Nephron (organoid): ENCODE measurements around the gene A2M.

Source experiments
- H3K27ac Mint-ChIP-seq, 3 experiments: 2 replicates each; pipeline ENCODE4 v1.8.0; 2020; ENCODE audit warnings: mixed read lengths in 3 of 3, mild to moderate bottlenecking in 2 of 3, moderate library complexity in 1 of 3
- H3K27me3 Mint-ChIP-seq: 2 replicates; pipeline ENCODE4 v1.8.0; 2021; ENCODE audit warnings: low read depth, mild to moderate bottlenecking, moderate library complexity, mixed read lengths
- H3K36me3 Mint-ChIP-seq: 2 replicates; pipeline ENCODE4 v1.8.0; 2020; ENCODE audit warnings: low read depth, mixed read lengths
- H3K4me1 Mint-ChIP-seq: 2 replicates; pipeline ENCODE4 v1.8.0; 2020; ENCODE audit warnings: mixed read lengths
- H3K4me3 Mint-ChIP-seq, 3 experiments: 2 replicates each; pipeline ENCODE4 v1.8.0; 2020; ENCODE audit warnings: mild to moderate bottlenecking in 3 of 3, mixed read lengths in 3 of 3, moderate library complexity in 2 of 3
- H3K9me3 Mint-ChIP-seq: 2 replicates; pipeline ENCODE4 v1.8.0; 2020; ENCODE audit warnings: mixed read lengths
- TF ChIP-seq, protein P1 (sequence below), 3 experiments: fragments of 200-600 bp; sonication (generic); IDR thresholded peaks; one replicate each; pipeline ENCODE4 v1.5.0; 2021; ENCODE audit warnings: antibody characterized with exemption in 3 of 3; ENCODE audit not compliant: unreplicated experiment in 3 of 3

A2M gene

DNA sequence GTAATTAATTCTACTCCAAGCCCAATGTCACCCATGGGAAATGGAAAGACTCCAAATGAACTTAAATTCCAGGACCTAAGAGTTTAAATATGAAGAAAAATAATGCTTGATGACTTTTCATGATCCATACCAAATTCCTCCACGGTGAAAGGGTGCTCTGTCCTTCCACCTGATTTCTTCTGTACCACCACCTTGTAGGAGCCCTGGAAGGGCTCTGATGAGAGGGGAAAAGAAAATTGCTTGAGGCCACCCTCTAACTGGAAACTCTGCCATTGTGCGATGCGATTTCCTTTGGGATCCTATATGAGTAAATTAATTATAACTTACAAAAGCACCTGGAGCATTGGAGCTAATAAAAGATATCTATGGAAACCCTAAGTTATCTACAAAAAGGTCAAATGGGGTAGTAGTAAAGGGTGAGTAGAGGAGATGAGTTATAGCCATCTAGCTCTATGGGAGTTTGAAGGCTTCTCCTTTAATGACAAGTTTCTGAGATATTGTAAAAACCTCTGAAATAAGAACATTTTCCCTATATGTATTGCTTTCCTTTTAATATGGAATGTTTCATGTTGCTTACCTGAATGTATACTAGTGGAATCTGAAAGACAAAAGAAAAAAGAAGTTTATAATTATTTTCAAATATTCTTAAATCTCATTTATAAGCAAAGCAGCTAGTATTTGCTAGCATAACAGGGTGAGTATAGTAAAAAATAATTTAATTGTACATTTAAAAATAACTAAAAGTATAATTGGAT, 5.8 kb downstream of the A2M start:
- no peaks in the 10 kb centered on the region for H3K27me3 Mint-ChIP-seq
- TF ChIP-seq, protein P1, sequence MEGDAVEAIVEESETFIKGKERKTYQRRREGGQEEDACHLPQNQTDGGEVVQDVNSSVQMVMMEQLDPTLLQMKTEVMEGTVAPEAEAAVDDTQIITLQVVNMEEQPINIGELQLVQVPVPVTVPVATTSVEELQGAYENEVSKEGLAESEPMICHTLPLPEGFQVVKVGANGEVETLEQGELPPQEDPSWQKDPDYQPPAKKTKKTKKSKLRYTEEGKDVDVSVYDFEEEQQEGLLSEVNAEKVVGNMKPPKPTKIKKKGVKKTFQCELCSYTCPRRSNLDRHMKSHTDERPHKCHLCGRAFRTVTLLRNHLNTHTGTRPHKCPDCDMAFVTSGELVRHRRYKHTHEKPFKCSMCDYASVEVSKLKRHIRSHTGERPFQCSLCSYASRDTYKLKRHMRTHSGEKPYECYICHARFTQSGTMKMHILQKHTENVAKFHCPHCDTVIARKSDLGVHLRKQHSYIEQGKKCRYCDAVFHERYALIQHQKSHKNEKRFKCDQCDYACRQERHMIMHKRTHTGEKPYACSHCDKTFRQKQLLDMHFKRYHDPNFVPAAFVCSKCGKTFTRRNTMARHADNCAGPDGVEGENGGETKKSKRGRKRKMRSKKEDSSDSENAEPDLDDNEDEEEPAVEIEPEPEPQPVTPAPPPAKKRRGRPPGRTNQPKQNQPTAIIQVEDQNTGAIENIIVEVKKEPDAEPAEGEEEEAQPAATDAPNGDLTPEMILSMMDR (IDR thresholded peaks at IDR 0.05; ENCODE audit: unreplicated experiment in 3 of 3), result no peak
- H3K4me1 Mint-ChIP-seq, result peaks cover under 1% of the 10 kb centered on the region
- no peak overlapping the region for H3K4me3 Mint-ChIP-seq
- H3K36me3 Mint-ChIP-seq, result no peaks in the 10 kb centered on the region
- H3K27ac Mint-ChIP-seq, result no peak overlapping the region
- H3K9me3 Mint-ChIP-seq, result no peaks in the 10 kb centered on the region

- H3K27ac Mint-ChIP-seq, result no peak overlapping the region
- H3K4me1 Mint-ChIP-seq, result no peaks in the 10 kb centered on the region
- no peaks in the 10 kb centered on the region for H3K9me3 Mint-ChIP-seq
- H3K27me3 Mint-ChIP-seq, result no peaks in the 10 kb centered on the region
- TF ChIP-seq, protein P1 (IDR thresholded peaks at IDR 0.05; ENCODE audit: unreplicated experiment in 3 of 3), result no peak
- no peaks in the 10 kb centered on the region for H3K36me3 Mint-ChIP-seq
- no peak overlapping the region for H3K4me3 Mint-ChIP-seq
Observed at GRCh38 chr12:9109213-9109522, 6.6 kb downstream of the A2M start.

- no peaks in the 10 kb centered on the region for H3K27me3 Mint-ChIP-seq
- H3K36me3 Mint-ChIP-seq, result no peaks in the 10 kb centered on the region
- H3K27ac Mint-ChIP-seq, result no peak overlapping the region
- no peaks in the 10 kb centered on the region for H3K9me3 Mint-ChIP-seq
- H3K4me3 Mint-ChIP-seq, result no peak overlapping the region
- TF ChIP-seq, protein P1 (IDR thresholded peaks at IDR 0.05; ENCODE audit: unreplicated experiment in 3 of 3), result no peak
- H3K4me1 Mint-ChIP-seq, result no peaks in the 10 kb centered on the region
Observed at GRCh38 chr12:9108504-9109212, 7.1 kb downstream of the A2M start.

- H3K27me3 Mint-ChIP-seq, result no peaks in the 10 kb centered on the region
- TF ChIP-seq, protein P1 (IDR thresholded peaks at IDR 0.05; ENCODE audit: unreplicated experiment in 3 of 3), result no peak
- no peaks in the 10 kb centered on the region for H3K4me1 Mint-ChIP-seq
- no peak overlapping the region for H3K27ac Mint-ChIP-seq
- H3K4me3 Mint-ChIP-seq, result no peak overlapping the region
- no peaks in the 10 kb centered on the region for H3K36me3 Mint-ChIP-seq
- no peaks in the 10 kb centered on the region for H3K9me3 Mint-ChIP-seq
Observed at GRCh38 chr12:9107542-9107873, 8.2 kb downstream of the A2M start.

GRCh38 chr12:9106610-9107541, 8.8 kb downstream of the A2M start:
- H3K9me3 Mint-ChIP-seq, result no peaks in the 10 kb centered on the region
- no peak overlapping the region for H3K27ac Mint-ChIP-seq
- no peaks in the 10 kb centered on the region for H3K36me3 Mint-ChIP-seq
- H3K4me1 Mint-ChIP-seq, result no peaks in the 10 kb centered on the region
- TF ChIP-seq, protein P1 (IDR thresholded peaks at IDR 0.05; ENCODE audit: unreplicated experiment in 3 of 3), result no peak
- H3K4me3 Mint-ChIP-seq, result no peak overlapping the region
- H3K27me3 Mint-ChIP-seq, result no peaks in the 10 kb centered on the region
